GM19351 (cell line): ENCODE measurements around the gene ZRANB1.

ENCODE experiments used
- ATAC-seq: cut with Tn5 transposase; IDR thresholded peaks from one replicate; pipeline ENCODE4 v1.9.1; 2021; ENCODE audit warnings: mild to moderate bottlenecking, moderate library complexity; ENCODE audit not compliant: unreplicated experiment

The ZRANB1 gene

DNA sequence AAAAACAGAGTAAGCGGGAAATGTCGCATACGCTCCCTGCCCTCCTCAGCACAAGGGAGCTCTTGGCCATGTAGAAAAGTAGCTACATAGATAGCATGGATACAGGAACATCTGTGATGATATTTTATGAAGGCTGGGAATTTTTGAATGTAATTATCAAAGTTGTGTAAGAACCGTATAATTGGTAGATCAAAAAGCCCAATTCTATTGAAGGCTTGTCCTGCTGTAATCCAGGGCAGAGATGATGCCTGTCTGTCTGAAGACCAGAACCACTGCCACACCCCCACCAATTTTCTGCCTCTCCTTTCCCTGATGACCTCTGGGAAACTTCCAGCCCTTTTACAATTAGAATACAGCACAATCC lies 51.4 kb downstream of the ZRANB1 start:
- ATAC-seq: no peak

DNA sequence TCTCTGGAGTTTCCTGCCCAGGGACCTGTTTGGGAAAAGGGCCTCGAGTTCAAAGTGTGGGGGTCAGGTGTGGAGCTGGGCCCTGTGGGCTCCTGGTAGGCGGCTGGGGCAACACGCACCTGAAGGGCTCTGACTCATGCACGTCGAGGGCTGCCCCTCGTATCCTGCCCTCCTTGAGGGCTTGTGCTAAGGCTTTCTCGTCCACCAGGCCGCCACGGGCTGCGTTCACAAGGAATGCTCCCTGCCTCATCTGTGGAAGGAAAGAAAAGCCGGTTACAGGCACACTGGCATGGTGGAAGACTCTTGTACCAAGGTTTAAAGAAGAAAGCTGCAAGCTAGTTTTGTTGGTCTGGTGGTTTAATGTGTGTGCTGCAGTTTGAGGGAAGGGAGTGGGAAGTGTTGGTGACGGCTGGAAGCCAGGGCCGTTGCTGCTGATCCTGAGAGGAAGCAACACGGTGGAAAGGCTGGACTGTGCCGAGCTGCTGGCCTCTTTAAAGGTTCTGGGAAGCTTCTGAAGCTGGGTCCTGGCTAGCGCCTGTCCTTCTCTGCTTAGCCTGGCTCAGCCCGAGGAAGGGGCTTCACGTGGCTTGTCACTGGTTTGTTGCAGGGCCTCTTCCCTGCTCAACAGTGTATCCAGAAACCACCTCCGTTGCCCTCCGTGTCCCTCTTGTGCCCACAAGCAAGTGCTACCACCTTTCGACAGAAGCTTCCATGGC lies 52.0 kb downstream of the ZRANB1 start:
- no peak for ATAC-seq

- no peak for ATAC-seq
Observed at GRCh38 chr10:124994573-124995473, 52.9 kb downstream of the ZRANB1 start.

- no peak for ATAC-seq
Observed at GRCh38 chr10:124995605-124996004, 53.7 kb downstream of the ZRANB1 start.

DNA sequence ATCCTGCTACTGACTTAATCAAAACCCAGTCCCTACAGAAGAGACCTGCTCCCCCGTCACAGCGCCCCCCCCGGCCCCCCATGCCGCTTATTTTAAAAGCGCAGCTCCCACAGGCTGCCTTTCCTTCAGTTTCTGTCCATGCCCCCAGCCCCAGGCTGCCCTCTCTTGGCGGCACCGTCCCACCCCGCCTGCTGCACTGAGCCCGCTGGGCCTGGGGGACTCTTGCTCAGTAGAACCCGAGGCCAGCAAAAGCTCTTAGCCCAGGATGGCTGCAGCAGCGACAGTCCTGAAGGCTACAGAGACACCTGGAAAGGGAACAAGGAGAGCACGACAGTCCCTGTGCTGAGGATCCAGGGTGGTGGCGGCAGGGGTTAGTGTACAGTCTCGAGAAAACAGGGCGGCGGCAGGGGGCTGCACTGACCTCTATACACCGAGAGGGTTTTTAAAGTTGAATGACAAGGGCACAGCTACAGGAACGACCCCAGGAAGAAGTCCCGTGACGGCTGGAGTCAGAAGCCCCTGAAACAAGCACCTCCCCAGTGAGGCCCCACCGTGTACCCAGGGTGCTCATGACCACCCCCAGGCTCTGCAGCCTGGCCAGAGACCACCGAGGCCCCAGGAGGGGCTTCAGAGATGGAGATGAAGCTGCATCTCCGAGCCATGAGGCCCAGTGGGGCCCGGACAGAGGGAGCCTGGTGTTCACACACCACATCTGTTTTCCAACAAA lies 54.4 kb downstream of the ZRANB1 start:
- ATAC-seq: no peak

- ATAC-seq: no peak
Observed at GRCh38 chr10:124996854-124997215, 54.9 kb downstream of the ZRANB1 start.

DNA sequence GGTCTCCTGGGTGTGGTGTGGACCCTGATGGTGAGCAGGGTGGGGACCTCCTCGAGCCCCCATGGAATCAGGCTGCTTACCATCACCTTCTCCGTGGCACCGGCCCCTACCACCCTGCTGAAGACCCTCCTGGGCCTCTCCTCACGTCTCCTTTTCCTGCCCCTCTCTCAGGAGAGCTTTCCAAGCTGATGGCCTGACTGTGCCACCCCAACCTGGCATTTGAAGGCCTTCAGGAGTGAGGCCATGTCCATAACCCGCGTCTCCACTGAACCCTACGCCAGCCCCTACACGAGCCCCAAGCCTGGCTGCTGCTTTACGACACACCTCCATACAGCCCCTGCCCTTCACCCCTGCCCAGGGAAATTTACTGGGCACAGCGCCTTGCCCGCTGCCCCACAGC lies 55.4 kb downstream of the ZRANB1 start:
- ATAC-seq: no peak

DNA sequence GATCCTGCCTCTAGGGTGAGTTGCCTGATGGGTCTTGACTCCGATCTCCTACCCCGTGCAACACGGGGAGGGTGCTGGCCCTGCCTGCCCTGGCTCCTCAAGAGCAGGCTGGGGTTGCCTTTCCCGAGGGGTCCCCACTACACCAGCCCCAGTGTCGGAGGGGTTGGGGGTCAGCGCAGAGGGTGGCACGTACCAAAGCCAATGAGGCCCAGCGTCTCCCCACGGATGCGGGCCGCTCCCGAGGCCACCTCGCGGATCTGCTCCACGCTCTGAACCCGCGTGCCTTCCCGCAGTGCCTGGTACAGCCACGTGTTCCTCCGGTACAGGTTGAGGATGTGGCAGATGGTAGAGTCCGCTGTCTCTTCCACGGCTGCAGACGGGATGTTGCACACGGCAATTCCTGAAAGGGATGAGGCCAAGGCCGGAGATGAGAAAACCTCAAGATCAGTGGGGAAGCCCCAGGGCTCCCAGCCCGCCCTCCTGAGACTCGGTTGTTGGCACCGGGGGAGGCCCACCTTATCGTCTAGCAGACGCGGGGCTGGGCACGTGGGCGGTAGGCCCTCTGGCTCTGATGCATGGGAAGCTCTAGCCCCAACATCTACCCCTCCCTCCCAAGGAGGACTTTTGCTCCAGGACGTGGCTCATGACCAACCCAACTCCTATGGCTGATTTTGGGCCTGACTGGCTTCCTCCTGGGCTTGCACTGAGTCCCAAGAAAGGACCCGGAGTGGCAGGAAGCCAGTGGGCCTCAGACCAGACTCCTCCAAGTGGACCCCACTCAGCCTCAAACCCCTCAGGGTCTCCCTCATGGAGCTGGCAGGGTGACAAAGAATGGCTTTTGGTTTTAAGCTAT lies 56.1 kb downstream of the ZRANB1 start:
- no peak for ATAC-seq

GRCh38 chr10:124998624-124999291 lies 56.8 kb downstream of the ZRANB1 start:
- ATAC-seq: no peak

GRCh38 chr10:124999433-125000365 lies 57.8 kb downstream of the ZRANB1 start:
- ATAC-seq: no peak

DNA sequence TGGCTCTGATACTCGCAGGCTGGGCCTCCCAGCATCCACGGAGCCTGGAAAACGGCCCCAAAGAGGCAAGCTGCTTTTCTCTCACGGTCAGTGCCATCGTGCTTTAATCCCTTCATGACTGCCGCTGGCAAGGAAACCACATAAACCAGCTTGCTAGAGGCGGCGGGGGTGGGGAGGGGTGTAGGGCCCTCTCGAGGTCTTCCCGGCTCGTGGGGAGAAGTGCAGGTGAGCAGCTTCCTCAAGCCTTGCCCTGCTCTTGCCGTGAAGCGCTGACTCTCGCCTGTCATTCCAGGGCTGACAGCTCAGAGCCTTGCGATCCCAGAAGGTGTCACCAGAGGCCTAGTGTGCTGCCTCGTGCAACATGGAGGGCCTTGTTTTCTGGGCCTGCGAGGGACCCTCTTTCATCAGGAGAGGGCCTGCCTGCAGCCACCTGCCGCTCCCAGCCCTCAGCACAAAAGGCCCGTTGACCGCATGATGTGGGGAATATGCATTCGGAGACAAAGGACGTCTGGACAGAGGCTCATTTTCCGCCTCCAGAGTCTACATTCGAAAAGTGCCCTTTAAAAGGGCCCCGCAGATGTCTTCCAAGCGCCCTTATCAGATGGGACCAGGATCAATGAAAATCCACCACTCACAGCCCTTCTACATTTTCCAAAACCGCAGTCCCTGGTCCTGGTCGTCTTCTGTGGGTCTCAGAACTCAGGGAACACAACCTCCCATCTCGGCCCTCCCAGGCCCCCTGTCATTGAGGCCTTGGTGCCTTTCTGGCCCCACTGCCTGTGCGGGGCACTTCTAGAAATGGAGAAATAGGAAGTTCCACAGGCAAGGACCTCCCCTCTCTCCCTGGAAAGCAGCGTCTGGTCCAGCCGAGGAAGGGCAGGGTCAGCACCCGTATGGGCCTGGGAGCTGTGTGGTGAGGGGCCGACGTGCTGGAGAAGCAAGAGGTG lies 58.7 kb downstream of the ZRANB1 start:
- no peak for ATAC-seq

DNA sequence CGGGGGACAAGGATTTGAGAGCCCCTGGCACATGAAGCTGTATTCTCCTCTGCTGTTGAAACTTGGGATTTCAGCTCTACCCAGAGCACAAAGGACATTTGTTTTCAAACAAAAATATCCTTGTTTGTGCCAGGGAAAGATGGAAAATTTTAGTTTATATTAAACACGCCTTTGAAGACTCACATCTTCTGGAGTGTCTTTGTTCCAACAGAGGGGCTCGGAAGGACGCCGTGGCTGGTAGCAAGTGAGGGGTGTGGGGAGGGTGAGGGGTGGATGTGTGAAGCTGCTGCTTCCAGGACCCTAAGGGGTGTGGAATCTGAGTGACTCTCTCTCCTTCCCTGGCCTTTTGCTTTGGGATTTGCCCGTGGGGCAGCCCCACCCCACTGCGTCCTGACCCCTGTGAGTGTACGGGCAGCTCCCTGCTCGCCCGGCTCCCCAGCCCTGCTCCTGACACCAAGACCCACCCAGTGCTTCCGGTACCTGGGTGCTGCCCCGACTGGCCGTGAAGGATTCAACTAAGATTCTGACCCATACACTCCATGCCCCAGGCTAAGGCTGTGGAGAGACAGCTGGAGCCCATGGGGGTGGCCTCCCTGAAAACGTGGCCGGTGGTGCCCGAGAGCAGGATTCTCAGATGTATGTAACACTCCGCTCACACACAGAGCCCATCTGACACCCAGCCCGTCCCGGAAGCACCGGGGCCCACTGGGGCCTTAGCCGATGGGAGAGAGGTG lies 59.6 kb downstream of the ZRANB1 start:
- ATAC-seq: no peak

DNA sequence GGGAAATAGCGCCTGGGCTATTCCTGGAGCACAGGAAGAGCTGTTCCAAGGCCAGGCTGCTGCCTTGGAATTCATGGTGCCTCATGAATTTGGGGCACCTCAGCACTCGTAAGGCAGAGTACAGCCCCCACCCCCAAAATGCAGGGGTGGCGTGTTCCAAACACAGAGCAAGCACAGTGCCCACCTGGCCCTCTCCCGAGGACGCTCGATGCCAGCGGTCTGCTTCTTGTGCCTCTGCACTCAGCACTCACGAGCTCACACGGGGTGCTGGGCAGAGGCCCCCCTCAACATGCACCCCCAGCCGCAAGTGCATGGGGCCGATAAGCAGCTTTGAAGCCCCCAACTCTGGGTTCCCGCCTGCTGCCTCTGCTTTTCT lies 60.1 kb downstream of the ZRANB1 start:
- ATAC-seq: no peak

DNA sequence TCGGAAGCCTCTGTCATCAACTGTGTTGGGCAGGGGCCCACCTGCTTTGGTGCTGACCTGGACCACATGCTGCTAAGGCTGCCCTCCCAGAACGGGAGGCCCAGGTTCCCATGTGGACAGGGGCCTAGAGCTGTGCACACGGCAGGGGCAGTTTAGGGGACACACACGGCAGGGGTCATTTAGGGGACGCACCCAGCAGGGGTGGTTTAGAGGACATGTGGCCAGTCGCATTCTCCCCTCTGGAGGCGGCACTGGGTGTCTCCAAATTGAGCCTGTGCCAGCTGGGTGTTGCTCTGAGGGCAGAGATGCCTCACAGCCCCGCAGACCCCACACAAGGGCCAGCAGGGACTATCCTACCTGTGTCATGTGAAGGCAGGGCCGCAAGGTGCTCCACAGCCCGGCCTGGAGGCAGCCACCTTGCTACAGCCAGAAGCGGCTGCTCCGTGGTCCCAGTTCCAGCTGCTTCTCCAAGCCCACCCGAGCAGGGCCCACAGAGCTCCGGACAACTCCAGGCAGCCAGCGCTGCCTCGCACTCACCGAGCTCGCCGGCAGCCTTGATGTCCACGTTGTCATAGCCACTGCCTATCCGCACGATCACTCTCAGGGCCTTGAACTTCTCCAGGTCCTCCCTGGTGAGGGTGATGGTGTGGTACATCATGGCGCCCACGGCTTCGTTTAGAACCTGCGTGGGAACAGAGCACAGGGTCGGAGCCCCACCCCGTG lies 60.7 kb downstream of the ZRANB1 start:
- ATAC-seq: no peak

GRCh38 chr10:125003146-125003900 lies 61.4 kb downstream of the ZRANB1 start:
- ATAC-seq: no peak

DNA sequence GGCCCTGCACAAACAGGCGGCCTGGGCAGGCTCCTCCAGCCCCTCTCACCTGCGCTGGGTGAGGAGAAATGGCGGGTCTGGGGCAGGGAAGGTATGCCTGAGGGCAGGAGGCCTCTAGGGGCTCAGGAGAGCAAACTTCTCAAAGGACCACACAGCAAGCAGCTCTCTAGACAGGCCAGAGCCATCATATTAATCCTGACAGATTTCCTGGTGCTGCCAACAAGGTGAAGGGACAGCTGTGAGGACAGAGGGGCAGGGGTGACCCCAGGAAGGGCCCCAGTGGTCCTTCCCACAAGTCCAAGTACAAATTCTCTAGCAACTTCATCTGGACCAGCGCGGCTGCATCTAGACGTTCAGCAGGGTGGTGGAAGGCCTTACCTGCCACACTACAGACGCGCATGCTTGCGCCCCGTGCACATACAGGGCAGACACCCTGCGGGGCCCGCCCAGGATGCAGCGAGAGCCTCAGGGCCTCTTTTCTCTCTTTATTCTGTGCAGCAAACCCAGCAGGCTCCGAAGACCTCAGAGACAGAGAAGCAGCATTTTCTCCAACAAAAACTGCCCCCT lies 62.1 kb downstream of the ZRANB1 start:
- no peak for ATAC-seq
